ENCODE data around the gene ASTL.

DNA sequence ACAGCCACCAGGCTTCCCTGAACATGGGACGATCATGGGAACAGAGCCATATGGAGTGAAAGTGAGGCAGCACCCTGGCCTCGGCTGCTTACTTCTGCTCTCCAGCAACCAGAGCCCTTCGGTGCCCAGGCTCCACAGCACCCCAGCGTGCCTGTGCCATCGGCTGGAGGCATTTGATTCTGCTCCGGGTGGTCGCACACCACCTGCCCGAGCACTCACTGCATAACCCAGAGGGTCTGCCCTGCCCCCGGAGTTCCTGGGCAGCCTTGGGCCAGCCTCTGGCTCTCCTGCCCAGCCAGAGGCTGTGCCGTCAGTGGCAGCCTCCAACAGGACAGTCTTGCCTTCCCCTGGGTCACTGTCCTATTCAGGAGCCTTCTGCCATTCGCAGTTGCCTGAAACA, 3.9 kb downstream of the ASTL start:
- no peak for TF ChIP-seq CTCF (IDR thresholded peaks at IDR 0.05; ENCODE audit: poor library complexity)
- no peak for TF ChIP-seq EZH2phosphoT487 (IDR thresholded peaks at IDR 0.05; ENCODE audit: low read depth, severe bottlenecking, unreplicated experiment)
